ENCODE data around the gene CYB5R4.

The CYB5R4 gene, protein sequence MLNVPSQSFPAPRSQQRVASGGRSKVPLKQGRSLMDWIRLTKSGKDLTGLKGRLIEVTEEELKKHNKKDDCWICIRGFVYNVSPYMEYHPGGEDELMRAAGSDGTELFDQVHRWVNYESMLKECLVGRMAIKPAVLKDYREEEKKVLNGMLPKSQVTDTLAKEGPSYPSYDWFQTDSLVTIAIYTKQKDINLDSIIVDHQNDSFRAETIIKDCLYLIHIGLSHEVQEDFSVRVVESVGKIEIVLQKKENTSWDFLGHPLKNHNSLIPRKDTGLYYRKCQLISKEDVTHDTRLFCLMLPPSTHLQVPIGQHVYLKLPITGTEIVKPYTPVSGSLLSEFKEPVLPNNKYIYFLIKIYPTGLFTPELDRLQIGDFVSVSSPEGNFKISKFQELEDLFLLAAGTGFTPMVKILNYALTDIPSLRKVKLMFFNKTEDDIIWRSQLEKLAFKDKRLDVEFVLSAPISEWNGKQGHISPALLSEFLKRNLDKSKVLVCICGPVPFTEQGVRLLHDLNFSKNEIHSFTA

DNA sequence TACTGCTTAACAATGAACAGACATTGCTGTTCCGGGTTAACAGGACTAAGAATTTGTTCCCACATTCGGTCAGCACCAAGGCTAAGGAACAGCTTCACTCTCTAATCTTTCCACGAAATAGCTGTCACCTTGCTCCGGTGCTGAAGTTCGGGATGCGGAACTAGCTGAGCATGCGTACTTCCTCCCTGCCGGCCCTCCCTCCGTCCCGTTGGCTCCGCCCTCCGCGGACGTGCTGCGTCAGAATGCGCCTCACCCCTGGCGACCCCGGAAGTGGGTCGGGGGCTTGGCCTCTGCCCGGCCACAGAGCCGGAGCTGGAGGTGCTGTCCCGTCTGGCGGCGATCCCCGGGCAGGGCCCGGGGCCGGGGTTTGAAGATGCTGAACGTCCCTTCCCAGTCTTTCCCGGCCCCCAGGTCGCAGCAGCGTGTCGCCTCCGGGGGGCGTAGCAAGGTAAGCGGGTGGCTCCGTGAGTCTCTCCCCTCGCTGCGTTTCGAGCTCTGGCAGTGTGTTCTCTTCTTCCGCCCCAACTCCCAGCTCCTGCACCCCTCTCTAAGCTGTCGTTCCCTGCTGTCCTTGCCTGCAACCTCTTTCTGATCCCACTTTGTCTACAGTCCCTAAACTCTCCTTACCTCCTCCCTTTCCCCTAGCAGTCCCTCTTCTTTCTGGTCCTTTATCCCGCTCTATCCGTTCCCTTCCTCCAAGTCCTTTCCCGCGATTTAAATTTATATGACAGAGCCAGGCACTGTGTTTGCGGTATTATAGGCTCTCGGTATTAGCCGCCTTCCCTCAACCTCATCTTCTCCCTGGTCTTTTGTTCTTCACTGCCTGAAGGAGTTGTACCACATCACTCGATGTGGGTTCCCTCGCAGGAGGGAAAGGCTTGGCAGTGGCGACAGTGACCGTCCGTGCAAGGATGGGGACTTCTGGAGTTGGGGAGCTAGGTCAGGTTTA lies at the start of gene CYB5R4:
TSS of gene CYB5R4 (plus strand) at position 280 of the 949 bp plus-strand sequence. CDS start at position 374, 94 bp downstream.
- DNase-seq = peak; percentile 83

DNA sequence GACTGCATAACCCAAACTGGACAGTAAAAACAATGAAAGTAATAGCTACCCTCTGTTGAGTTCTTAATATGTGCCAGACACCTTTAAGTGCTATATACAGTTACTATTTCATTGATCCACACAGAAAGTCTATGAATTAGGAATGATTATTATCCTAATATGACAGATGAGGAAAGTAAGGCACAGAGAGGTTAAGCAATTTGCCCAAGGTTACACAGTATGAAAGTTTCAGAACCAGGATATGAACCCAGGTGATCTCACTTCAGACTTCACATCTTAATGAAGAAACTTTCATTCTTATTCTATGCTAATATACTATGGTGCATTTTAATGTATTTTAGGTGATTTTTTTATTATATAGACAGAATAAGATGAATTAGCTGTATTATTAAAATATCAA lies 46.9 kb upstream of the CYB5R4 start:
- no peak for DNase-seq

DNA sequence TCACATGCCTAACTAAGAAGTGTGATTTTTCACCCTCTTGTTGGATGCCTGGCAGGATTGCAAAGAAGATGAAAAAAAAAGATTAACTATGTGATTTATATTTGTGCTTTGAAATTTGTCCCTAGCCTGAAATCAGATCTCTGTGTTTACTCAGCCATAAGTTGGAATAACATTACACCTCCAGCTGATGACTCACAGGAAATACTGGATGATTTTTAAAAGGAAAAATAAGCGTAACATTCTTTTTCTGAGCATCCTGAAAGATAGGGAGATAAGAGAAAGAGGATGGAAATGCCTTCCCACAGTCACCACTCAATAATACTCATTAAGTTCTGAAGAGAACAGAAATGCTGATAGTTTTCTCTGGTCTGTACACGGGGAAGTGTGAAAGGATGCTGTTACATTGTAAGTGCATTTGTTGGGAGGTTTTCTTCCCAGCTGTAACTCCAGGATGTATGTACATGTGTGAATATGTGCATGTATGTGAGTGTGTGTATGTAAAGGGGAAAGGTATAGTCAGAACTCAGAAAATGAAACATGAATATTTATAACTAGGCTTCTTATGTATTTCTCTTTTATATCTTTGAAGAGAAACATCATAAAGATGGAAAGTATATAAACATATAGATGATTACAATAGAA lies 43.7 kb upstream of the CYB5R4 start:
- DNase-seq = no peak

DNA sequence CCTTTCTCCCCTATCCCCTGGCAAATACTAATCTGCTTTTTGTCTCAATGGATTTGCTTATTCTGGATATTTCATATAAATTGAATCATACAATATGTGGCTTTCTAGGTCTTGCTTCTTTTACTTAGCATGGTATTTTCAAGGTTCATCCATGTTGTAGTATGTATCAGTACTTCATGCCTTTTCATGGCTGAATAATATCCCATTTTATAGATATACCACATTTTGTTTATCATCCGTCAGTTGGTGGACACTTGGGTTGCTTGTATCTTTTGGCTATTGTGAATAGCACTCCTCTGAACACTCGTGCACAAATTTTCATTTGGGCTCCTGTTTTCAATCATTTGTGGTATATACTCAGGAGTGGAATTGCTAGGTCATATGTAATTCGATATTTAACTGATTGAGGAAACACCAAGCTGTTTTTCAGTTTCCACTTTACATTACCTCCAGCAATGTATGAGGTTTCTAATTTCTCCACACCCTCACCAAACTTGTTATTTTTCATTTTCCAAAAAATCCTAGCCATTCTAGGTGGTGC lies 36.8 kb upstream of the CYB5R4 start:
- DNase-seq = no peak

DNA sequence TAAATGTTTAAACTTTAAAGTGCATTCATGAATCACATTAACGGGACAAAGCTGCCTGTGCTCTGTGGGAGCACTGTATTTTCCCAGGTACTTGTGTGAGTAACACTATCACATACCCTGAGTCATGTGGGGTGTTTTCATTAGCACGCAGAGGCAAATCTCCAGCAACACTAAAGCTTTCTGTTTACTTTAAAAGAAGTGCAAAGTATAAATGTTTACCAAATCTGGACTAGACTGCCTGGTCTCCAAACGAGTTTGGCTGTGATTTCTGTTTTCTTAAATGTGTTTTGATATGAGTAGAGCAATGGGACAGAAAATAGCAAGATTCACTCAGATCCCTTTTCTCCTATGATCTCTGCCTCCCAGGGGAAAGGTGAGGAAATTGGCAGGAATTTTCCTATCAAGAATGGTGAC lies 35.1 kb upstream of the CYB5R4 start:
- DNase-seq = no peak

DNA sequence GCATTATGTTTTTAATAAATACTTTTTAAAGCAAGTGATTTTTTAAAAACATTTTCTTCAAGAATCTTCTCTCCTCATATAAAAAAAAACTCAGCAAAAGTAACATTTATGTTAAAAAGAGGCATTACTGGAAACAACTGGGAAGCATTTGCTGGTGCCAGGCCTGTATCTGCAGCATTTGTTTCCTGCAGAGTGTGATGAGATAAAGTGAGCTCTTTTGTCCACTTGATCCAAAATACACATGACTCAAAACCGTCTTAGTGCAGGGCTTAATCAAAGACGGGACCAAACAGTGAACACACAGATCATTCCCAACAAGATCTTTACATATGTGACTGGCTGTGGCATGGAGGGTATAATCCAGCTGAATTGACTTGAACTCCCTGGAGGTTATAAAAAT lies 34.7 kb upstream of the CYB5R4 start:
- no peak for DNase-seq

DNA sequence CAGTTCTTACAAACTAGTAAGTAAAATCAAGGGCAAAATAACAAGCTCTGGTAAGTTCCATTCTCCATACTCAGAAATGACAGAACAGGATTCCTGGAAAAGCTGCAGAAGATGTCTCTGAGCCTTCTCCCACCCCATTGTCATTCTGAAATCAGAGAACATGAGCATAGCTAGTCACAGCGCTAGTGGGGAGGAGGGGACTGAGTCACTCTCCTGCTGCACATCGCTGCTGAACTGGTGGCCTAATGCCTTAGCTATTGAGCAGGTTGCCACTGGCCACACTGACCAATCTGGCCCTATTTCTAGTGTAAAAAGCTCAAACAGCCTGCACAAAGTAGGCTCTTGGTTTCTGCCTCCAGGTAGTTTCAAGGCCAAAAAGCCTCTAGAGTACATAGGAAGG lies 32.4 kb upstream of the CYB5R4 start:
- no peak for DNase-seq

DNA sequence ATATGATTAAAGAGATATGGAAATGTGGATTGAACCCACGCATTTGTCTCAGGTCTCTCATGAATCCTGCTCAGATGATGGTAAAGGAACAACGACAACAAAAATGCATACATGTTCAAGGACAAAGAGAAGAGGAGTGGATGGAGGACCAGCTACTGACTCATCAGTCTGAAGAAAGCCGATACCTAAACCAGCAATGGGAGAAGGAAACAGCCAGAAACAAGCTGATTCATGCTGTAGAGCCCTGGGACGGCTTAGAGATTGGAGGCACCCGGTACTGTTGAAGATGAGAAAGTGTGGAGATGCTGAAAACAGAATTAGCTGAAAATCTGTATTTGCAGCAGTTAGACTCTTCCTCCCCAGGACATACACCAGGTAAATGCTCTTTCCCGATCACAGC lies 20.8 kb upstream of the CYB5R4 start:
- no peak for DNase-seq

DNA sequence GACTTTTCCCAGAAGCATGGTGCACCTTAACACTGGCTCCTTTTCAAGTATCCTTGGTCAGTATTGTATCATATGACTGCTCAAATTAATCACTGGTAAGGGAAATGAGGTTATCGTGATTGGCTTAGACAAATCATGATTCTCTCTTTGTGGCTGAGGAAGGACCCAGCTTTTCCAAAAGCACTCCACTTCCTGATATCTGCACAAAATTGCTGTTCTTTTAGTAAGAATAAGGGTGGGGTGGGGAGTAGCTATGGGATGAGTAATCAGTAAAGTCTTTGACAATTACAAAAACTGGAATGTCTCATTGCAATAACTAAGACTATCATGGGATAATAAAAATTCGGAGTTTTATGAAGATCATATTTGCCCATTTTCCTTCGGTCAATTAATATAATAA lies 15.3 kb upstream of the CYB5R4 start:
- no peak for DNase-seq

DNA sequence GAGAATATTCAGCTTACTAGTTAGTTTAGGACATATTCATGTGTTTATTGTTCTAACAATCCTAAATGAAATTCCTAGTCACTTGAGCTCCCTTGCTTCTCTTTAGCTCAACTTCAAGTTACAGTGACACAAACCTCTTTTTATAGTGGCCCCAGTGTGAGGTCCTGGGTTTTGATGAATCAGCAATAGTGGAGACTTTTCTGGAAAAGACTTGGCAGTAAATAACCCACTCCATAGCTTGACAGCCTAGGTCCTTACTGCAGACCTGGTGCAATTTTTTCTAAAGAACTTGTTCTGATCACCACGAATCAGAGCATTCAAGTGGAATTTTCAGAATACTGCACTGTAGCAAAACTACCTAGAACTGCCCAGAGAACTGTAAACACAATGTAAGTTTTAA lies 13.2 kb upstream of the CYB5R4 start:
- no peak for DNase-seq

DNA sequence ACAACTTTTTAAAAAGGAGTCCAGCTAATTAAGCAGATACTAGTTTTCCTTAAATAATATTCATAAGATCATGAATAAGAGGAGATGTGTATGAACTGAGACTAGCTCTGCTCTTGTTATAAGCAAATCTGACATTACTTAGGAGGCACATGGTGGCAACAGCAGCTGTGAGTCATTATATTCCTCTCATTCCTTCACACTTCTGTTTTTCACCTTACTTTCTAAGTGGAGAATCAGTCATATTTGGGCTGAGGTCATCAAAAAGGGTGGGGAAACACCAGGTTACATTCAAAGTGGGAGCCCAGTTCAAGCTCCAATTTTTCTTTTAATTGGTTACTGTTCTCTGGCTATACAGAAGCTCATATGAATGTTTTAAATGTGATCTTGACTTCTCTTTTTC lies 12.3 kb upstream of the CYB5R4 start:
- DNase-seq = no peak

DNA sequence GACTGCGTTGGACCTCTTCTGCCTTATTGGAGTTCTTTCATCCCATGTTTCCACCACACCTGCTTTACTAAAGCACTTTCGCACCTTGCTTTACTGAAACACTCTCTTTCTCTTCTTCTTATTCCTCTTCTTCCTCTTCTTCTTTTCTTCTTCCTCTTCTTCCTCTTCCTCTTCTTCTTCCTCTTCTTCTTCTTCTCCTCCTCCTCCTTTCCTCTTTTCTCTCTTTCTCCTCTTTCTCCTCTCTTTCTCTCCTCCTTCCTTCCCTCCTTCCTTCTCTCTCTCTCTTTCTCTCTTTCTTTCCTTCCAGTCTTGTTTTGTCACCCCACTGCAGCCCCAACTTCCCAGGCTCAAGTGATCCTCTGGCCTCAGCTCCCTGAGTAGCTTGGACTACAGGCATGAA lies 10.4 kb upstream of the CYB5R4 start:
- DNase-seq = no peak

DNA sequence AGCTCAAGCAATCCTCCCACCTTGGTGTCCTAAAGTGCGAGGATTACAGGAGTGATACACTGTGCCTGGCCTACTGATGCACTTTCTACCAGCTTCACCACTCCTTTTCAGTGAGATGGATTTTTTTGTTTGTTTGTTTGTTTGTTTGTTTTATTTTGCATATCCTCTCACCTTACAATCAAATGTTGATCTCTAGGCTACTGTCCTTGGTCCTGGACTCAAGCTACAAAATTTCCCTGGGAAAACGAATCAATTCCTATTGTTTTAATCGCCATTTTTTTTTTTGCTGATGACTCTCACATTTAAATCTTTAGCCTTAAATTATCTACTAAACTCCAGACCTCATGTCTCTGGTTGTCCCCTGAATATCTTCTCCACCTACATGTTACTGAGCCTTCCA lies 9.9 kb upstream of the CYB5R4 start:
- no peak for DNase-seq

DNA sequence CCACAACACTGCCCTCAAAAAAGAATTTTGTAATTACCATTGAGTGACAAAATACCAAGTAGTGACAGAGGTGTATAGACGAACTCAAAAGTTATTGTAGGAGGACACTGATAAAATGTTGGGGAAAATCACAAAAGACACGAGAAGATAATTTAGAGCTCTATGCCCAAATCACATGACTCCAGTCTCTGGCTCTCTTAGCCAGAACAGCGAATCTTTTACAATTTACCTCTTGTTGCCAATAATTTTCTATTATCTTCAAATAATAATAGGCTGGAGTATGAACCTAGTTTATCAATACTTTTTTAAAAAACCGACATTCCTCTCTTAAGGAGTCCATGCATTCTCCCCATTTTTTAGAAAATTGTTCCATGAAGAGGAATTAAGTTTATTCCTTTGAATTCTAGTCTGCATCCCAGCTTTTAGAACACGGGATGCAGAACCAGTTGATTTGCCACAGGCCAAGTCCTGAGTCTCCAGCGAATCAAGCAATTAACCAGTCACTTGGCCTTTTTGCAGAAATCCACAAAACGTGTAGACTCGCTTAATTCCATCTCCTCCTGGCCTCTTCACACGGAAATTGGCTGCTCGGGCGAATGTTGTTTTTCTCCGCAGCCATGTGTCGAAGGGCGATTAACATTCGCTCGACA lies 6.8 kb upstream of the CYB5R4 start:
- DNase-seq = no peak

DNA sequence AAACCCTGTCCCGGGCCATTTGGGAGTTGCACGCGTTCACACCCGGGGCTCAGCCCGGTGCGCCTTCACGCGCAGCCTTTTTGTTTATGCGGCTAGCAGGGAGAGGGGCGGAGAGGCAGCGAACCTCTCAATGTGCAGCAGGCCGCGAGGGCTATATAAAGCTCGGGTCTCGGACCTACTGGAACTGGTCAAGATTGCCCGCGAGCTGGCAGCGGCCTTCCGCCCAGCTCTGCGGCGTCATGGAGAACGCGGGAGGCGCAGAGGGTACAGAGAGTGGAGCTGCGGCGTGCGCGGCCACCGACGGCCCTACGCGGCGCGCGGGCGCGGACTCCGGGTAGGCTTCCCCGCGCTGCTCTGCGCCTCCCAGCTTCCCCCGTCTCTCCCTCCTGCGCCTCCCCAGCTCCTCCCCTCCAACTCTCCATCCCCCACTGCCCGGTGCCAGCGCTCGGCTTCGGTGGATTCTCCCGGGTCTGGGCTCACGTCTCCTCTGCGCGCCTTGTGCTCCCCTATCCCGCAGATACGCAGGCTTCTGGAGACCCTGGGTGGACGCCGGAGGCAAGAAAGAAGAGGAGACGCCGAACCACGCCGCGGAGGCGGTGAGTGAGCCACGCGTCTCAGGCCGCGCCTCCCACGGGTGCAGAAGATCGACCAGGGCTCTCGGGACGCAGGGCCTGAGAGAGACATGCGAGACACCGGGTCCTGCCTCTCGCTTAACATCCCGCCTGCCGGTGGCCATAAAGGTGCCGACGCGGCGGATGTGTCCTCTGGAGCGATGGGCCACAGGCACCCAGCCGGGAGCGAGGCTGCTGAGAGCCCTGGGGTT lies 6.1 kb upstream of the CYB5R4 start, which contains the start of gene RIPPLY2:
TSS of gene RIPPLY2 (plus strand) at position 183 of the 823 bp plus-strand sequence. CDS start at position 240, 57 bp downstream.
- peak; percentile 77 for DNase-seq

DNA sequence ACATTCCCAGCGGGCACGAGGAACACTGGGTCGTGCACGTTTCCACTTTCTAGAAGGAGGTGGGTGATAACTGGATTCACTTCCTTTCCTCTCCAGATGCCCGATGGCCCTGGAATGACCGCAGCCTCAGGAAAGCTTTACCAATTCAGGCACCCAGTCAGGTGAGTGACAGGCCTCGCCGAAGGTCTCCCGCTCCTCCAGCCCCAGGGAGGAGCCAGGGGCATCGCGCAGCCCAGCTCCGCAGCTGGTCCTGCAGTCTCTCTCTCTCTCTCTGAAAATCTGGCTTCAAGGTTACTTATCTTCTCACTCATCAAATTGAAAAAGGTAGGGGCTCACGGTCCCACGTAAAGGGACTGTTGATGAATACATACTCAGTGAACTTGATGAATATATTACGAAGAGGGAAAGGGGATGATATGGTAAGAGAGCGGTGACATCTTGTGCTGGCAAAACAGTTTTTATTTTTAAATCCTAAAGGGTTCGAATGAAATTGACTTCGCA lies 5.4 kb upstream of the CYB5R4 start:
- peak; percentile 77 for DNase-seq

DNA sequence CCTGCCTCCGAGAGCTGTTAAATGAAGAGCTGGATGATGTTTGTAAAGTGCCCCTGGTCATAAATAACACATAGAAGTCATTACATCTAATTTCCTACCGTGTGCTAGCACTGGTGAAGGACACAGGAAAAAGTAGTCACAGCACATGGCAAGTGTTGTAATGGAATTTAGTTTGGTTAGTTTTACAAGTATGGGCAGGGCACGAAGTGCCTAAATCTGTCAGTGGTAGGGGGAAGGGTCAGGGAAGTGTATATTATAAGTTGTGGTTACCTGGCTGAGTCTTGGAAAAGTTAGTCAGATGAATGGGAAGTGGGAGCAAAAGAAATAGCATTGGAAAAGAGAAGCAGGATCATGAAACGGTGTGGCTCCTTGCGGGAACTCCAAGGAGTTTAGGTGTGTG lies 4.7 kb upstream of the CYB5R4 start:
- no peak for DNase-seq

DNA sequence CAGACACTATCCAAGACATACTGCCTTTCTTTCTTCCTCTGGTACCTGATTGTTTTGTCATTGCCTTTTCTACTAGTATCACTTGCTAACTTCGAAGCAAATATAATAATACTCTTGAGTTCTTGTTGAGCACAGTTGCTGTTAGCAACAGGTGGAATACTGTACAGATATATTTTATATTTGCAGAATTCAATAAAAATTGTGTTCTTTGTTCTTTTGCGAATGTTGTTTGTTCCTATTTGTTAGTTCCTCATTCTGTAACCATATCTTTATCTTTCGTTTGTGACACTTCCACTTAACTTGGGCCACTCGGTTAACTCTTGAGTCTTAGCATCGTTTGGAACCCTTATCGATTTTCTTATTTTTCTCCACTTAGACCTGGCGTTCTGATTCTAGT lies 868 bp downstream of the CYB5R4 start:
- no peak for DNase-seq

DNA sequence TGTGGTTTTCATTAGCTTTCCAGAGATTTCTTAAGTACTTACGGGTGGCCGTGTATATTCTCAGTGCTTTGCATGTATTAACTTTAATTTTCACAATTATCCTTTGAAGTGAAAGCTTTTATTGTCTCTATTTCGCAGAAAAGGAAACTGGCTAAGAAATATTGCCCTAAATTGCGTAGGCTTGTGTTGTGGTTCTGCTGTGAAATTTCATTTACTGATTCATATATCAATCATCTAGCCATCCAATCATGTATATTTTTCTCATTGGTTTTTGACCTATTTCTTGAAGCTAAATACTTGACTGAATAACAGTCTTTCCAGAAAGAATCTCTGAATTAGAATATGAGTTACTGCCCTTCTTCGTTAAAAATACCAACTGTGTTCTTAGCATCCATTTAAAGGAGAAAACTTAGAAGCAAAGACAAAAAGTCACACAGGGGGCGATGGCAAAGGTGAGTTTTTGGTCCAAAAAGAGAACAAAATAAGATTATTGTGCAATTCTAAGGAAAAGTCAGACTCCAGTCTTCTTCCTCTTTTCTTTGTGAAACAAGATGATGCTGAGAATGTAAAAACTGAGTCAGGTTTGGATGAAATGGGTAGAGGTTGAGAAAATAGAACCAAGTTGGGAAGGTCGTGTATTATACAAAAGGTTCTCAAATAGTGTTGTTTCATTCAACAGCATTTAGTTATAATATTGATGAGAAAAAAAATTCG lies 1.4 kb downstream of the CYB5R4 start:
- DNase-seq = no peak

DNA sequence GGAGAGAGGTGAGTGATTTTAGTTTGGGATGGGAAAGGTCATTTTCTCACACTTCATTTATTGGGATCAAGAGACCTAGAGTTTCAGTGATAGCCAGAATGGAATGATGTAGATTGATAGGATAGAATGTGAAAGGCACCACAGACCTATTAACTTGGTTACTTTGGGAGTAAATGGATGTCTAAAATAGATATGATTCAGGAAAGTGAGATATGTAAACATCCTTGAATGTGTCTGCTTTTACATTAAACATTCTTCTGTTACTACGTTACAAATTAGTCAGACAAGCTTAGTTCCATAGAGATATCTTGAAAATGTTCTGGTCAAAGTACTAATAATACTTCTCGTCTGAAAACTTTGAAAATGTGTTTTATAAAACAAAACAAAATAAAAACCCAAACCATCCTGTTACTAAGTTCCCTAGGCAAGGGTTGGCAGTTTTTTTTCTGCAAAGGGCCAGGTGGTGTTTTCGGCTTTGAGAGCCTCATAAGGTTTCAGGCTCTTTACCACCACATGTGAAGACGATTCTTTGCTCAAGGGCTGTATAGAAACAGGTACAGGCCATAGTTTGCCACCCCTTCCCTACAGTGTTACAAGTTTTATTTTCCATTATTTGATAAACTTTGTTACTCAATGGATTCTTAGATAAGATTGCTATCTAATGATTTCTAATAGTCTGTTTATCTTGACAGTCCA lies 3.4 kb downstream of the CYB5R4 start:
- no peak for DNase-seq

Data from NCI-H526 treated with DMSO at 0.1 percent for 48 hours (cell line).